Prostate gland (tissue), 2 donors: ENCODE data around the gene GALNT14. TPM values are rescaled to one million over a fixed set of nuclear protein-coding genes. Genes with fewer than 3 reads are reported as not detected.

Source experiments
- DNase-seq: peaks from one replicate; pipeline ENCODE4 v3.0.0-alpha.2; 2019; ENCODE audit warnings: low spot score
- H3K27ac ChIP-seq, 2 donors: fragments of 200-600 bp; sonication (generic); 2 replicates each; pipeline ENCODE4 v1.5.1; 2017 to 2019
- H3K27me3 ChIP-seq: fragments of 200-600 bp; sonication (generic); replicated peaks from 2 replicates; pipeline ENCODE4 v1.5.1; 2019; ENCODE audit not compliant: insufficient read depth
- H3K36me3 ChIP-seq, 2 donors: fragments of 200-600 bp; sonication (generic); 1 replicate in 1 of 2; 2 replicates in 1 of 2; pipeline versions ENCODE4 v1.5.1 to v1.8.1; 2017 to 2019
- H3K4me1 ChIP-seq: fragments of 200-600 bp; sonication (generic); replicated peaks from 2 replicates; pipeline ENCODE4 v1.5.1; 2019
- H3K4me3 ChIP-seq, 2 donors: fragments of 200-600 bp; sonication (generic); 2 replicates each; pipeline ENCODE4 v1.5.1; 2017 to 2019
- H3K9me3 ChIP-seq: fragments of 200-600 bp; sonication (generic); 2 replicates; pipeline ENCODE4 v1.5.1; 2017
- POLR2A ChIP-seq: fragments of 450-650 bp; IDR thresholded peaks from one replicate; pipeline ENCODE4 v1.6.1; 2016; ENCODE audit warnings: antibody characterized with exemption, mild to moderate bottlenecking
- POLR2AphosphoS5 ChIP-seq: sonication (generic); formaldehyde crosslinking; IDR thresholded peaks from one replicate; pipeline ENCODE4 v1.6.1; 2017; ENCODE audit warnings: antibody characterized with exemption
- WGBS: methylation state at CpG from one replicate; pipeline ENCODE4 v1.1.5; 2018; 5-methylcytosine and 5-hydroxymethylcytosine counted together
- intact Hi-C: fragments of 100-400 bp; cut with DNase I; formaldehyde crosslinking; loops from one replicate; pipeline ENCODE4 v1.14.2; 2022
- total RNA-seq, 2 donors: library from RNA; depleted of rRNA; stranded (reverse); fragments of >200 nt; gene quantifications; one replicate each; pipeline ENCODE4 v1.1.0, GENCODE V29; 2016
- TF ChIP-seq, protein P1 (sequence below), 4 experiments: fragments of 200-600 bp in 2 of 4; fragments of 450-650 bp in 2 of 4; sonication (generic) in 2 of 4; IDR thresholded peaks; 1 replicate in 3 of 4; 2 replicates in 1 of 4; pipeline ENCODE4 v1.5.1; 2016 to 2019; ENCODE audit warnings: antibody characterized with exemption in 4 of 4, mild to moderate bottlenecking in 2 of 4, moderate library complexity in 2 of 4

Gene GALNT14
- total RNA-seq, 2 donors from 2014 or later = 0.59 to 15.5 TPM

GRCh38 chr2:30933496-30933895, 204.7 kb downstream of the GALNT14 start:
- intact Hi-C loops = no loop called here
- TF ChIP-seq POLR2AphosphoS5 (no peak), POLR2A (no peak)
- TF ChIP-seq, protein P1, sequence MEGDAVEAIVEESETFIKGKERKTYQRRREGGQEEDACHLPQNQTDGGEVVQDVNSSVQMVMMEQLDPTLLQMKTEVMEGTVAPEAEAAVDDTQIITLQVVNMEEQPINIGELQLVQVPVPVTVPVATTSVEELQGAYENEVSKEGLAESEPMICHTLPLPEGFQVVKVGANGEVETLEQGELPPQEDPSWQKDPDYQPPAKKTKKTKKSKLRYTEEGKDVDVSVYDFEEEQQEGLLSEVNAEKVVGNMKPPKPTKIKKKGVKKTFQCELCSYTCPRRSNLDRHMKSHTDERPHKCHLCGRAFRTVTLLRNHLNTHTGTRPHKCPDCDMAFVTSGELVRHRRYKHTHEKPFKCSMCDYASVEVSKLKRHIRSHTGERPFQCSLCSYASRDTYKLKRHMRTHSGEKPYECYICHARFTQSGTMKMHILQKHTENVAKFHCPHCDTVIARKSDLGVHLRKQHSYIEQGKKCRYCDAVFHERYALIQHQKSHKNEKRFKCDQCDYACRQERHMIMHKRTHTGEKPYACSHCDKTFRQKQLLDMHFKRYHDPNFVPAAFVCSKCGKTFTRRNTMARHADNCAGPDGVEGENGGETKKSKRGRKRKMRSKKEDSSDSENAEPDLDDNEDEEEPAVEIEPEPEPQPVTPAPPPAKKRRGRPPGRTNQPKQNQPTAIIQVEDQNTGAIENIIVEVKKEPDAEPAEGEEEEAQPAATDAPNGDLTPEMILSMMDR (IDR thresholded peaks at IDR 0.05) = no peak
- H3K4me1 ChIP-seq = no peaks in the 10 kb centered on the region
- no peaks in the 10 kb centered on the region for H3K27me3 ChIP-seq
- H3K4me3 ChIP-seq = no peak overlapping the region
- DNase-seq = no peak
- H3K9me3 ChIP-seq = no peaks in the 10 kb centered on the region
- 81% methylated on average over 5 of the region's 5 CpGs for WGBS
- no peak overlapping the region for H3K27ac ChIP-seq
- no peaks in the 10 kb centered on the region for H3K36me3 ChIP-seq

GRCh38 chr2:30932870-30933269, 205.4 kb downstream of the GALNT14 start:
- no peaks in the 10 kb centered on the region for H3K9me3 ChIP-seq
- intact Hi-C loops = no loop called here
- no peak overlapping the region for H3K27ac ChIP-seq
- TF ChIP-seq, protein P1 (IDR thresholded peaks at IDR 0.05) = no peak
- TF ChIP-seq POLR2AphosphoS5 (no peak), POLR2A (no peak)
- WGBS = 86% methylated on average over 3 of the region's 3 CpGs
- H3K36me3 ChIP-seq = no peaks in the 10 kb centered on the region
- no peaks in the 10 kb centered on the region for H3K27me3 ChIP-seq
- DNase-seq = no peak
- no peaks in the 10 kb centered on the region for H3K4me1 ChIP-seq
- no peak overlapping the region for H3K4me3 ChIP-seq

DNA sequence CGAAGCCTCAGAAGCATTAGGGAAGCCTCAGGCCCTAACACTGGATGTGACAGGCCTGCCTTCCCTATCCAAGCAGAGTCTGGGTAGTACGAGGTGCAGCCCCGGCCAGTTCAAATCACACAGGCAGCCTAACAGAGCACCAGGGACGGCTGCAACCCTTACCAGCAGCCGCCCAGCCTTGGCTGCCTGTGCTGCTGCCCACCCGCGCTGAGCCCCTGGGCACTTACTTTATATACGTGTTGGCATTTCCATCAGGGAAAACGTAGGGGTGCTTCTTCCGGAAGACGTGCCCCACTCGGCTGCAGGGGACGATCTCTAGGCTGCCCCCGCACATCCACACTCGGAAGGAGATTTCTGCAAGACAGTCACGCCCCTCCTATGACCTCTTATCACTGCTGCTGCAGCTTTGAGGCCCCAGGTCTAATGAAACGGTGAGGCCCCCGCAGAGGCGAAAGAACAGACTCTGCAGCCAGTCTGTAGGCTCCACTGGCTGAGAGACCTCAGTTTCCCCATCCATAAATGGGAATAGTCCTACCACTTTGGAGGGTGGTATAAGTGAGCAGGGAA, 206.3 kb downstream of the GALNT14 start:
- H3K36me3 ChIP-seq = no peaks in the 10 kb centered on the region
- no peaks in the 10 kb centered on the region for H3K27me3 ChIP-seq
- TF ChIP-seq POLR2A = no peak
- no peak for TF ChIP-seq POLR2AphosphoS5
- TF ChIP-seq, protein P1 (IDR thresholded peaks at IDR 0.05) = no peak
- no peaks in the 10 kb centered on the region for H3K4me1 ChIP-seq
- WGBS = 94% methylated on average over 19 of the region's 19 CpGs
- no peaks in the 10 kb centered on the region for H3K9me3 ChIP-seq
- intact Hi-C loops = no loop called here
- no peak overlapping the region for H3K4me3 ChIP-seq
- H3K27ac ChIP-seq = no peak overlapping the region
- no peak for DNase-seq

DNA sequence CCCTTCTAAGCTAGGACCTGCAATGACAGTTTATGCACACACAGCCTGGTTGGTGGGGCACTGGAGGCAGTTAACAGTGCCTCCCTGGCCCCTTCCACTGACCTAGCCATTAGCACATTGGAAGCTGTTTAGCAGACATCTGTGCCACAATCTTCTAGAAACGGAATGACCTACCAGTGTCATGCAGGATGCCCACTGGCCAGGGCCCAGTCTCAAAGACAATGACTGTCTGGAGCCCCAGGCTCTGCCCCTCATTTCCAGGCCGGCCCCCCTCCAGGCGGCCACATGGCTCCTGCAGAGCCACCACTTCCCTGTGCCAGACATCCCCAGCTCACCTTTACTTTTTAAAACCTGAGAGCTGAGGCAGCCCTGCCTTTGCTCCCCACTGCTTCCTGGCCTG, 207.5 kb downstream of the GALNT14 start:
- no peaks in the 10 kb centered on the region for H3K27me3 ChIP-seq
- intact Hi-C loops = no loop called here
- DNase-seq = no peak

More for the DNA sequence above, 207.5 kb downstream of the GALNT14 start:
- Histone ChIP-seq H3K36me3 (no peaks in the 10 kb centered on the region), H3K27ac (no peak overlapping the region), H3K4me1 (no peaks in the 10 kb centered on the region), H3K9me3 (no peaks in the 10 kb centered on the region), H3K4me3 (no peak overlapping the region)
- 95% methylated on average over 3 of the region's 3 CpGs for WGBS
- no peak for TF ChIP-seq POLR2AphosphoS5
- TF ChIP-seq POLR2A = no peak
- TF ChIP-seq, protein P1 (IDR thresholded peaks at IDR 0.05) = no peak
